Right atrium auricular region (tissue), 2 donors: ENCODE results near the gene IFNGR1. TPM values are rescaled to one million over a fixed set of nuclear protein-coding genes. Genes with fewer than 3 reads are reported as not detected.

Experiments
- DNase-seq: peaks from one replicate; pipeline ENCODE4 v3.0.0-alpha.2; 2019; ENCODE audit warnings: low spot score
- H3K27ac ChIP-seq, 2 donors: fragments of 200-600 bp; sonication (generic); 1 replicate in 1 of 2; 2 replicates in 1 of 2; pipeline ENCODE4 v1.5.1; 2016 to 2019
- H3K27me3 ChIP-seq, 2 donors: fragments of 200-600 bp; sonication (generic); one replicate each; pipeline versions ENCODE4 v1.5.1 to v1.6.0; 2017 to 2019
- H3K36me3 ChIP-seq: fragments of 200-600 bp; sonication (generic); one replicate; pipeline ENCODE4 v1.5.1; 2016
- H3K4me1 ChIP-seq, 2 donors: fragments of 200-600 bp; sonication (generic); one replicate each; pipeline versions ENCODE4 v1.5.1 to v1.6.0; 2017 to 2019
- H3K4me3 ChIP-seq, 2 donors: fragments of 200-600 bp; sonication (generic); 1 replicate in 1 of 2; 2 replicates in 1 of 2; pipeline ENCODE4 v1.5.1; 2017 to 2019; ENCODE audit warnings: mild to moderate bottlenecking in 1 of 2, moderate library complexity in 1 of 2
- H3K9me3 ChIP-seq, 2 donors: fragments of 200-600 bp; sonication (generic); one replicate each; pipeline ENCODE4 v1.5.1; 2019
- CTCF ChIP-seq, 2 donors: fragments of 200-600 bp; sonication (generic); IDR thresholded peaks; one replicate each; pipeline ENCODE4 v1.5.1; 2019; ENCODE audit warnings: antibody characterized with exemption in 2 of 2
- total RNA-seq, 2 donors: library from RNA; depleted of rRNA; stranded (reverse); fragments of >200 nt; gene quantifications; one replicate each; pipeline ENCODE4 v1.1.0, GENCODE V29; 2016

The IFNGR1 gene
- total RNA-seq, 2 donors from 2014 or later = 111 to 143 TPM

DNA sequence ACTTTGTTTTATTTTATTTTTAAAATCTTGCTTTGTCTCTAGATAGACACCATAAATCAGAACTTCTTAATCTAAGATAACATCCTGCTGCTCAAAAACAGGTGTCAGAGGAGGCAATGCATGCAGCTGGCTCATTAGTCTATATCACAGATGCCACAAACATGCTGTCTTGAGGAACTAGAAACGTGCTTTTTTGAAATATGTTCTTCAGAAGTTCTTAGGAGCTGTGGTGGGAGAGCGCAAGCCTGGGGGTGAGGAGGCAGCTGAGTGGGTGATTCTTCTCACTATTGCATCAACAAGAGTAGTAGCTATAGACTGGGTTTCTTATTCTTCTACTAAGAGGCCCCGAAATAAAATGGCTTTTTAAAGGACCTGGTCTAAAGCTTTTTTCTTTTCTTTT lies 69.1 kb downstream of the IFNGR1 start:
- peaks cover 0 to 22% of the 10 kb centered on the region in 2 donors for H3K9me3 ChIP-seq
- no peaks in the 10 kb centered on the region for H3K27me3 ChIP-seq
- no peak overlapping the region for H3K27ac ChIP-seq
- H3K4me1 ChIP-seq = no peaks in the 10 kb centered on the region
- no peak overlapping the region for H3K4me3 ChIP-seq
- H3K36me3 ChIP-seq = no peaks in the 10 kb centered on the region
- DNase-seq = no peak
- no peak for TF ChIP-seq CTCF (IDR thresholded peaks at IDR 0.05)

DNA sequence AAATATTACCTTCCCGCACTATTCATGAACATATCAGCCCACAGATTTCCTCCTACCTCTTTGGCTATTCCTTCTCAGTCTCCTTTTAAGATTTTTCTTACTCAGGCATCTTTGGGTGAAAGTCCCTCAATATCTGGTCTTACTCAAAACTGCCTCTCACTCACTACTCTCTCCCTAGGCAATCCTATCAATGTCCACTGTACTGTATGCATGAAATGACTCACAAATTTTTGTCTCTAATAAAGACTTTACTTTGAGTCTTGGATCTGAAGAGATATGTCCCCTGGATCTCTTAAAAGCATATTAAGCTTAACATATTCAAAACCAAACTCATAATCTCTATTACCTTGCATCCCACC lies 70.2 kb downstream of the IFNGR1 start:
- Histone ChIP-seq H3K27ac (no peak overlapping the region), H3K4me1 (no peaks in the 10 kb centered on the region), H3K4me3 (no peak overlapping the region), H3K27me3 (no peaks in the 10 kb centered on the region), H3K36me3 (no peaks in the 10 kb centered on the region), H3K9me3 (peaks cover 0 to 22% of the 10 kb centered on the region in 2 donors)
- DNase-seq = no peak
- TF ChIP-seq CTCF (IDR thresholded peaks at IDR 0.05) = no peak

GRCh38 chr6:137148306-137149034 lies 70.7 kb downstream of the IFNGR1 start:
- DNase-seq = no peak
- no peak for TF ChIP-seq CTCF (IDR thresholded peaks at IDR 0.05)
- Histone ChIP-seq H3K4me1 (no peaks in the 10 kb centered on the region), H3K9me3 (peaks cover 0 to 22% of the 10 kb centered on the region in 2 donors), H3K27ac (no peak overlapping the region), H3K4me3 (no peak overlapping the region), H3K27me3 (no peaks in the 10 kb centered on the region), H3K36me3 (no peaks in the 10 kb centered on the region)

Other genes starting within 250 kb of the IFNGR1 start
- gene IL20RA, start 174.4 kb downstream of the IFNGR1 start, total RNA-seq = 1 to 10 TPM in 1 of 2 donors, under 1 TPM in 1; 0.12 to 5.0 TPM
- not detected for gene IL22RA2, start 45.7 kb downstream of the IFNGR1 start, total RNA-seq